K562 (cell line): ENCODE results near the gene CDC45. TPM values are rescaled to one million over a fixed set of nuclear protein-coding genes. Genes with fewer than 3 reads are reported as not detected.

Experiments
- CHD7 ChIP-seq: fragments of 200-600 bp; sonication (generic); IDR thresholded peaks from one replicate; pipeline ENCODE4 v1.6.1; 2012; ENCODE audit warnings: mild to moderate bottlenecking, low read depth, low read length, inconsistent platforms
- FOXM1 ChIP-seq, 2 experiments: fragments of 450-650 bp in 1 of 2; sonication (generic) in 1 of 2; formaldehyde crosslinking in 1 of 2; IDR thresholded peaks; 2 replicates each; pipeline versions ENCODE4 v1.6.1 to v1.9.0; 2017 to 2022; ENCODE audit warnings: low read depth in 2 of 2, mild to moderate bottlenecking in 2 of 2, missing genetic modification reagents in 1 of 2, moderate library complexity in 1 of 2
- HDGF ChIP-seq: fragments of 450-650 bp; IDR thresholded peaks from 2 replicates; pipeline ENCODE4 v1.6.1; 2016
- RCOR1 ChIP-seq, 2 experiments: IDR thresholded peaks; 2 replicates each; pipeline ENCODE4 v1.6.1; 2012; ENCODE audit warnings: low read depth in 2 of 2, low read length in 2 of 2, borderline replicate concordance in 1 of 2, improper control_type of control experiment in 1 of 2
- UBTF ChIP-seq, 2 experiments: IDR thresholded peaks; 2 replicates each; pipeline ENCODE4 v1.6.1; 2012; ENCODE audit warnings: improper control_type of control experiment in 2 of 2, low read depth in 2 of 2, low read length in 2 of 2, borderline replicate concordance in 1 of 2
- polyA plus RNA-seq, 8 experiments: library from polyadenylated mRNA; depleted of rRNA in 4 of 8; stranded (reverse) in 5 of 8; unstranded in 3 of 8; fragments of >200 nt; fragmentation: Nextera tagmentation in 2 of 8; fragmentation: Illumina TruSeq in 1 of 8; extraction: Ambion mirVana in 2 of 8; extraction: Trizol in 1 of 8; gene quantifications; 2 replicates each; pipeline versions ENCODE4 v1.2.1 to v1.2.3, GENCODE V29; 2011 to 2014; ENCODE audit warnings: inconsistent platforms in 1 of 8, missing spikeins in 1 of 8
- total RNA-seq, 7 experiments: library from RNA; depleted of rRNA in 6 of 7; stranded (reverse); fragments of >200 nt in 6 of 7; fragmentation: Illumina TruSeq in 2 of 7; extraction: Trizol in 2 of 7; gene quantifications; 2 replicates each; pipeline versions ENCODE4 v1.2.1 to v1.2.3, GENCODE V29; 2011 to 2021; ENCODE audit warnings: low replicate concordance in 1 of 7
- TF ChIP-seq, protein P1 (sequence below): fragments of 450-650 bp; formaldehyde crosslinking; IDR thresholded peaks from 2 replicates; pipeline ENCODE4 v1.4.0; 2022; ENCODE audit warnings: missing genetic modification characterization
- TF ChIP-seq, protein P2 (sequence below): fragments of 150-350 bp; conservative IDR thresholded peaks from 2 replicates; pipeline ENCODE4 v1.6.1; 2014; ENCODE audit warnings: low read length

The CDC45 gene
- total and polyA plus RNA-seq, 9 of the 15 experiments (the other 6 are each of a cell fraction or from before 2014, with no cell fraction given) = 251 to 580 (median 410) TPM

DNA sequence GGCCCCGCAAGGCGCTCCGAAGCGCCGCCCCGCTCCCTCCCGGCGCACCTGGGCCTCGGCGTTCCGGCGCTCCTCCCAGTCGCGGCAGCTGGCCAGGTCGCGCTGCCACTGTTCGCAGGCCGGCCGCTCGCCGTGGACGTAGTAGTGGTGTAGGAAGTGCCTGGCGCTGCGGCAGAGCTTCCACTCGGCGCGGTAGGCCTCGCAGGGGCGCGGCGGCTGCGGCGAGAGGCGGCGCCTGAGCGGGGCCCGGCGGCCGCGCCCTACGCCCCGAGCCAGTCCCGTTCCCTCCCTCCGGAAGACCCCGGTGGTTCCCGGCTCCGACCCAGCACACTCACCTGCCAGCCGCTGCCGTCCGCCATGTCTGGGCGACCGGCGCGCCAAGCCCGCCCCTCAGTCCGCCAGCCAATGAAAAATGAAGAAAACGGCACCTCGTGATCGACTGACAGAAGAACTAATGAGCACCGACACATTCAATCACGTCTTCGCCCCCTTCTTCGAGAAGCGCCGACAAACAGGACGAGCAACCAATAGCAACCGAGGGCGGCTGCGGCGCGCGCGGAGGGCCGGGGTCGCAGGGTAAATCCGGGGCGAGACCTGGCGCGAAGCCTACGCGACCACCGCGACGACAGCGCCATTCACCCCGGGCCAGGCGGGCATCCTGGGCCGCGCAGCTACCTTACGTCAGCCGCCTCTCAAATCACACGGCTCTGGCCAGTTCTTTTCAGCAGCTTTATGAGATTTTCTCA is 32.2 kb upstream of the CDC45 start, which contains the start of gene C22orf39 (continued):
- TF ChIP-seq CHD7 = no peak
- TF ChIP-seq, protein P1, sequence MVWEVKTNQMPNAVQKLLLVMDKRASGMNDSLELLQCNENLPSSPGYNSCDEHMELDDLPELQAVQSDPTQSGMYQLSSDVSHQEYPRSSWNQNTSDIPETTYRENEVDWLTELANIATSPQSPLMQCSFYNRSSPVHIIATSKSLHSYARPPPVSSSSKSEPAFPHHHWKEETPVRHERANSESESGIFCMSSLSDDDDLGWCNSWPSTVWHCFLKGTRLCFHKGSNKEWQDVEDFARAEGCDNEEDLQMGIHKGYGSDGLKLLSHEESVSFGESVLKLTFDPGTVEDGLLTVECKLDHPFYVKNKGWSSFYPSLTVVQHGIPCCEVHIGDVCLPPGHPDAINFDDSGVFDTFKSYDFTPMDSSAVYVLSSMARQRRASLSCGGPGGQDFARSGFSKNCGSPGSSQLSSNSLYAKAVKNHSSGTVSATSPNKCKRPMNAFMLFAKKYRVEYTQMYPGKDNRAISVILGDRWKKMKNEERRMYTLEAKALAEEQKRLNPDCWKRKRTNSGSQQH (CRISPR knock-in tag) = no peak
- TF ChIP-seq FOXM1 (IDR thresholded peaks at IDR 0.05; ENCODE audit: low read depth) = 0 out of 2 replicates have a peak, but pooled peaks have one; percentile 15
- TF ChIP-seq FOXM1 (CRISPR knock-in tag; IDR thresholded peaks at IDR 0.05; ENCODE audit: low read depth) = no peak
- TF ChIP-seq, protein P2, sequence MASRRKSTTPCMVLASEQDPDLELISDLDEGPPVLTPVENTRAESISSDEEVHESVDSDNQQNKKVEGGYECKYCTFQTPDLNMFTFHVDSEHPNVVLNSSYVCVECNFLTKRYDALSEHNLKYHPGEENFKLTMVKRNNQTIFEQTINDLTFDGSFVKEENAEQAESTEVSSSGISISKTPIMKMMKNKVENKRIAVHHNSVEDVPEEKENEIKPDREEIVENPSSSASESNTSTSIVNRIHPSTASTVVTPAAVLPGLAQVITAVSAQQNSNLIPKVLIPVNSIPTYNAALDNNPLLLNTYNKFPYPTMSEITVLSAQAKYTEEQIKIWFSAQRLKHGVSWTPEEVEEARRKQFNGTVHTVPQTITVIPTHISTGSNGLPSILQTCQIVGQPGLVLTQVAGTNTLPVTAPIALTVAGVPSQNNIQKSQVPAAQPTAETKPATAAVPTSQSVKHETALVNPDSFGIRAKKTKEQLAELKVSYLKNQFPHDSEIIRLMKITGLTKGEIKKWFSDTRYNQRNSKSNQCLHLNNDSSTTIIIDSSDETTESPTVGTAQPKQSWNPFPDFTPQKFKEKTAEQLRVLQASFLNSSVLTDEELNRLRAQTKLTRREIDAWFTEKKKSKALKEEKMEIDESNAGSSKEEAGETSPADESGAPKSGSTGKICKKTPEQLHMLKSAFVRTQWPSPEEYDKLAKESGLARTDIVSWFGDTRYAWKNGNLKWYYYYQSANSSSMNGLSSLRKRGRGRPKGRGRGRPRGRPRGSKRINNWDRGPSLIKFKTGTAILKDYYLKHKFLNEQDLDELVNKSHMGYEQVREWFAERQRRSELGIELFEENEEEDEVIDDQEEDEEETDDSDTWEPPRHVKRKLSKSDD = peak; percentile 80; the same call in 1 of the 2 replicates
- TF ChIP-seq UBTF (IDR thresholded peaks at IDR 0.05; ENCODE audit: borderline replicate concordance in 1 of 2, low read depth in 2 of 2, low read length in 2 of 2) = no peak
- no peak for TF ChIP-seq HDGF
- TF ChIP-seq RCOR1 (IDR thresholded peaks at IDR 0.05; ENCODE audit: borderline replicate concordance in 1 of 2, low read depth in 2 of 2, low read length in 2 of 2) = peak; percentile 36 to 86; a peak in 3 of 4 replicates
